Muscle layer of duodenum (tissue), 2 donors: ENCODE data around the gene TEX14.

Source experiments
- H3K27ac ChIP-seq: one replicate; pipeline ENCODE4 v1.7.0; 2013; ENCODE audit warnings: mild to moderate bottlenecking, low read length
- H3K27me3 ChIP-seq: one replicate; pipeline ENCODE4 v1.7.0; 2013; ENCODE audit warnings: low read depth, mild to moderate bottlenecking, control low read depth, low read length
- H3K36me3 ChIP-seq, 2 donors: one replicate each; pipeline ENCODE4 v1.7.0; 2013; ENCODE audit warnings: low read length in 2 of 2, control low read depth in 1 of 2, mild to moderate bottlenecking in 1 of 2; ENCODE audit not compliant: insufficient read depth in 2 of 2, control insufficient read depth in 1 of 2
- H3K4me1 ChIP-seq, 2 donors: one replicate each; pipeline ENCODE4 v1.7.0; 2013; ENCODE audit warnings: low read length in 2 of 2, mild to moderate bottlenecking in 2 of 2, control low read depth in 1 of 2, moderate library complexity in 1 of 2; ENCODE audit not compliant: insufficient read depth in 2 of 2, control insufficient read depth in 1 of 2
- H3K4me3 ChIP-seq, 2 donors: one replicate each; pipeline ENCODE4 v1.7.0; 2013; ENCODE audit warnings: low read length in 2 of 2, low read depth in 1 of 2, mild to moderate bottlenecking in 1 of 2
- H3K9me3 ChIP-seq, 2 donors: one replicate each; pipeline ENCODE4 v1.7.0; 2013; ENCODE audit warnings: low read length in 2 of 2, control low read depth in 1 of 2, mild to moderate bottlenecking in 1 of 2; ENCODE audit not compliant: control insufficient read depth in 1 of 2
- donor health status: healthy.

The TEX14 gene

DNA sequence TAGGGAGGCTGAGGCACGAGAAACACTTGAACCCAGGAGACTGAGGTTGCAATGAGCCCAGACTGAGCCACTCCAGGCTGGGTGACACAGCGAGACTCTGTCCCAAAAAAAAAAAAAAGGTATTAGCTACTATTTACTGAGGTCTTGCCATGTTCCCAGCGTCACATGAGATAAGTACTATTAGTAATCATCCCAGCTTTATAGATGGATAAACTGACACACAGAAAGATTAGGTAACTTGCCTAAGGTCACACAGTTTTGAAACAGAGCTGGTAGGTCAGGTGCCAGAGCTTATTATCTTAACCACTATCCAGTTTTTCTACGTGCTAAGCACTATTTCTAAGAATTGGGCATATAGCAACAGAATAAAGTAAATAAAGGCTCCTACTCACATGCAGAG, 51.6 kb downstream of the TEX14 start:
- Histone ChIP-seq H3K4me3 (no peak overlapping the region), H3K36me3 (no peaks in the 10 kb centered on the region), H3K27ac (no peak overlapping the region), H3K9me3 (no peaks in the 10 kb centered on the region), H3K4me1 (no peaks in the 10 kb centered on the region), H3K27me3 (no peaks in the 10 kb centered on the region)

DNA sequence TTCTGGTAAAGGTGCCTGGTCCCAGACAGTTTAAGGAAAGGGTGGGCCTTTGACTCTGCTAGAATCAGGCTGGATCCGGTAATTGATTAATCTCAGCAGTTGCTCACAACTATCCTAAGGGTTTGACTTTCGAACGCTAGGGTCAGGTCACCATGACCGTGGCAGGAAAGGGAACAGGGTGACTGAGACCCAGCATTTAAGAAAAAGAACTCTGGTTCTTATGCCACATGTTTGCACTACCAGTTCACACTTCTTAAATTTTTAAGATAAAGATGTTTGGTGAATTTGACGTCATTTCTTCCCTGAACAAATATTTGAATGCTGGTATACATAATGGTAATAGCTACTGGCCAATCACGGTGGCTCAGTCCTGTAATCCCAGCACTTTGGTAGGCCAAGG, 52.2 kb downstream of the TEX14 start:
- no peaks in the 10 kb centered on the region for H3K36me3 ChIP-seq

DNA sequence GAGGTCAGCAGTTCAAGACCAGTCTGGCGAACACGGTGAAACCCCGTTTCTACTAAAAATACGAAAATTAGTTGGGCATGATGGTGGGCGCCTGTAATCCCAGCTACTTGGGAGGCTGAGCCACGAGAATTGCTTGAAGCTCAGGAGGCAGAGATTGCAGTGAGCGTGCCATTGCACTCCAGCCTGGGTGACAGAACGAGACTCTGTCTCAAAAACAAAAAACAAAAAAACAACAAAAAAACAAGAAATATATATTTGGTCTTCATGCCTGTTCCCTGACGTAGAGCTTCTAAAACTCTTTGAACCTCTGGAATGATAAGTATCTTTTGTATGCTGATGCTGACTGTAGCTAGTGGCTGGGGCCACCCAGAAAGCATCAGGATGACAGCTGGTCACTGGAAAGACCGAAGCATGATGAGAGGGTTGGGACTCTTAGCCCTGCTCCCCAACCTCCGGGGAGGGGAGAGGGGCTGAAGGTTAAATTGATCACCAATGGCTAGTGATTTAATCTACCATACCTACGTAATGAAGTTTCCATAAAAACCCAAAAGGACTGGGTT, 54.8 kb downstream of the TEX14 start:
- Histone ChIP-seq H3K4me1 (no peaks in the 10 kb centered on the region), H3K4me3 (no peak overlapping the region), H3K27ac (no peak overlapping the region), H3K9me3 (no peaks in the 10 kb centered on the region), H3K36me3 (no peaks in the 10 kb centered on the region), H3K27me3 (no peaks in the 10 kb centered on the region)

More for the DNA sequence above, 52.2 kb downstream of the TEX14 start:
- Histone ChIP-seq H3K27me3 (no peaks in the 10 kb centered on the region), H3K4me3 (no peak overlapping the region), H3K9me3 (no peaks in the 10 kb centered on the region), H3K27ac (no peak overlapping the region), H3K4me1 (no peaks in the 10 kb centered on the region)

DNA sequence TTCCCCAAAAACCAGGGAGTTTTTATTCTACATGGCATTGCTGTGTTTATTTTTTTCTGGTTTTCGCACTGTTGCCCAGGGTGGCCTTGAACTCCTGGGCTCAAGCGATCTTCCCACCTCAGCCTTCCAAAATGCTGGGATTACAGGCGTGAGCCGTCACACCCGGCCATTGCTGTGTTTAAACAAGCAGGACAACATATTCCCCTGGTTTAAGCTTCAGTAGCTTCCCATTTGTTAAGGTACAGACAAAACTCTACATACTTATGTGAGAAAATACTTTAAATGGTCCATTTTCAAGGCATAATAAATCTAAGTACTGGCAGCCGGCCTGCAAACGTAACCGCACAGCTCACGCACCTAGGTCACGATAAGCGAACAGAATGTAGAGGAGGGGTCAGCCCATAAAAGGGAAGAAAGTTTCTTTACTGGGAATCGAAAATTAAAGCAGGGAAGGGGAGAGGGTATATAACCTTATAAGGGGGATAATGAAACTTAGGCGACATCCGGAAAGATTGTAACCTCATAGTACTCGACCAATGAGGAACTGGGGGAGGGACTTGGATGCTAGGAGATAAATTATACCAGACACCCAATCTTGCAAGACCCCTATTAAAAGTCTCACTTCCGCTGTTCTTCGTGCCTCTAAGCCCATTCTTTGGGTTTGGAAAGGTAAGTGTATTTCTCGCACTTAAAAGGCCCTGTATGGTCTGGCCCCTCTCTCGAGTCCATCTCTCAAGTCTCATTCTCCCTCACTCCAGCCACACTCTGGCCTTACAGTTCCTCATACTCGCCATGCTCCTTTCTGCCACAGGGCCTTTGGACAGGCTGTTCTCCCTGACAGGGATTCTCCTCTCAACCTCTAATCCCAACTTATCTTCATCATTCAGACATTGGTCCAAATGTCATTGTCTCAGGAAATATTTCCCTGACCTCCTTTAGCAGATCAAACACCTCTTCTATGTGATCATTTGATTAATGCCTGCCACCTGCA, 59.2 kb downstream of the TEX14 start:
- H3K27ac ChIP-seq, result peak overlapping the region; percentile 96

DNA sequence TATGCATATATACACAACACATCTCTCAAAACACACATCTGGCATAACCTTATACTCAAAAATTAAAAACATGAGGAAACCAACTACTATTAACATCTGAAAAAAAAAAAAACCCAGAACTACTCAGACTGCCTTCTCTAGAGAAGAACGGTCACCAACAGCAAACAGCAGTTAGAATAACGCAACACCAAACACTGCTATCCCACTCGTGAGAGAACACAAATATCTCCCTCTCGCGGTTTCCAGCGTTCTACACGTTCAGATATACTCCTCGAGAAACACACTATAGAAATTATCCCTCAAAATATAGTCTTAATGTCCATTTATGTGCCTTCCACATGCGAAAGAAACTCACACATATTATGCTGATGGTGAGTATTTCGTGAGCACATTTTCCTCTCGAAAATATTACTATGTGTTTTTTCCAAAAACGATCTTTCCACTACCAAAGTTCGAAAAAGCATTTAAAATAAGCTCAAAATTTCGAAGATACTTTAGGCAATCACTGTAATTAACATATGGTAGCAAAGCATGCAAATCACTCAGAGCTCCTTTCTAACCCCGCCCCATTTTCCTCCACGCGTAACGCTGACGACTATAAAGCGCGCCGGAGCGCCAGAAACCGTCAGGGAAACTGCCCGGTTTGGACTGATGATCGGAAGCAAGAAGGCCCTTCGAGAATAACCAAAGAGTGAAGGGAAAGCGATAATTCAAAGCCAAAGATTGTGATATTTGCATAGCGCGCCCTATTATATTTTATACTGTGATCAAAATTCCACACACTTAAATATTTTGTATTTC, 60.1 kb downstream of the TEX14 start:
- peak overlapping the region; percentile 96 for H3K27ac ChIP-seq

More for the DNA sequence above, 59.2 kb downstream of the TEX14 start:
- Histone ChIP-seq H3K27me3 (no peaks in the 10 kb centered on the region), H3K9me3 (no peaks in the 10 kb centered on the region), H3K36me3 (no peaks in the 10 kb centered on the region), H3K4me1 (peaks cover 0 to 4% of the 10 kb centered on the region in 2 donors), H3K4me3 (peak overlapping the region; percentile 53 to 71)

DNA sequence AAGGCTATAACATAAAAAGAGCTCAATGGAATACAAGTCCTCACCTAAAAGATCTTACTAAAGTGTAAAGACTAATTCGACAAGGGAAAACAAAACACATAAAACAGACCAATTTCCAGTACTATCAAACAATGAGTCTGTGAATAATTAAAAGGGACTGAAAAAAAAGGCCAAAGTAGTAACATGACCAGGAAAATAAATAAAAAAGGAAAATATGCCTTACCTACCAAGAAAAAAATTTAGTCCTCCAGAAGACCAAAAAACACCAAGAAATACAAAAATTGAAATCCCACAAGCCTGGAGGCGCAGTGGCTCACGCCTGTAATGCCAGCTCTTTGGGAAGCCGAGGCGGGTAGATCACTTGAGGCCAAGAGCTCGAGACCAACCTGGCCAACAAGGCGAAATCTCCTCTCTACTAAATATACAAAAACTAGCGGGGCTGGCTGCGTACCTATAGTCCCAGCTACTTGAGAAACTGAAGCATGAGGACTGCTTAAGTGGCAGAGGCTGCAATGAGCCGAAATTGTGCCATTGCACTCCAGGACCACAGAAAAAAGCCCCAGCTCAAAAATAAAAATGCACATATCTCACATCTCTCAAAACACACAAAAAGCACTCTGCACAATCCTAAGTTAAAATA, 60.8 kb downstream of the TEX14 start:
- H3K27me3 ChIP-seq, result no peaks in the 10 kb centered on the region
- no peaks in the 10 kb centered on the region for H3K9me3 ChIP-seq
- peak overlapping the region; percentile 53 to 71 for H3K4me3 ChIP-seq
- H3K4me1 ChIP-seq, result peaks cover 0 to 4% of the 10 kb centered on the region in 2 donors
- H3K36me3 ChIP-seq, result no peaks in the 10 kb centered on the region
- H3K27ac ChIP-seq, result peak overlapping the region; percentile 96

More for the DNA sequence above, 60.1 kb downstream of the TEX14 start:
- Histone ChIP-seq H3K27me3 (no peaks in the 10 kb centered on the region), H3K4me3 (peak overlapping the region; percentile 53 to 71), H3K9me3 (no peaks in the 10 kb centered on the region), H3K36me3 (no peaks in the 10 kb centered on the region), H3K4me1 (peaks cover 0 to 4% of the 10 kb centered on the region in 2 donors)

DNA sequence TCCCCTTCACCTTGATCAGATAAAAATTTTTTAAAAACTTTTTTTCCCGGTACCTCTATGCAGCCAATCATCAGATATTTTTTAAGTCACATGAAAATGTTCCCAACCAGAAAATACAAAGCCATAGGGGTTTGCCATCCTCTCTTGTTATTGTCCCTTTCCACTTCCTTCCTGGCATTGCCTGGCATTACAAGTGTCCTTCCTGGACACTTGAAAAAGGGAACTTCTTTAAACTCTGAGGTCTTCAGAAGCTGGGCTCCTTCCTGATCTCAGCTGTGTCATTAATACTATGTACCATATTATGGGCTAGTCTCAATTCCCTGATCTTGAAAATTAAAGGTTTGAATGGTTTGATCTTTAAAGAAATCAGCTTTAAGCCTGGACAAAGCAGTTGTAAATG, 64.9 kb downstream of the TEX14 start:
- H3K27ac ChIP-seq, result no peak overlapping the region
- peaks cover 0 to 4% of the 10 kb centered on the region in 2 donors for H3K4me1 ChIP-seq

DNA sequence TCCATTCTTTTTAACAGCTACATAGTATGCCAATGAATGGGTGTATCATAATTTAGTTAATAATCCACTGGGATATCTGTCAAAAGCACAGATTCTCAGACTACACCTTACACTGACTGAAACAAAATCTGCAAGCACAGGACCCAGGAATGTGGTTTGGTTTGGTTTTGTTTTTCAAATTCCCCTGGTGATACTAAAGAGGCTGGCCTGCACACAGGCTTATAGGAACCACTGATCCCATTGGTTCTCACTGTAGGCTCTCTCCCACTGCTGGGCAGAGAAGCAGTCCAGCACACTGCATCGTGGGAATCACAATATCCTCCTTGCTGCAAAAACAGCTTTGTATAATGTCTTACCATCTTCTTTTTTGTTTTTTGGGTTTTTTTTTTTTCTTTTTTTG, 67.1 kb downstream of the TEX14 start:
- Histone ChIP-seq H3K27me3 (no peaks in the 10 kb centered on the region), H3K4me1 (no peaks in the 10 kb centered on the region), H3K4me3 (no peak overlapping the region), H3K9me3 (no peaks in the 10 kb centered on the region), H3K36me3 (no peaks in the 10 kb centered on the region), H3K27ac (no peak overlapping the region)

More for the DNA sequence above, 64.9 kb downstream of the TEX14 start:
- no peaks in the 10 kb centered on the region for H3K9me3 ChIP-seq
- H3K27me3 ChIP-seq, result no peaks in the 10 kb centered on the region
- no peaks in the 10 kb centered on the region for H3K36me3 ChIP-seq
- H3K4me3 ChIP-seq, result no peak overlapping the region

DNA sequence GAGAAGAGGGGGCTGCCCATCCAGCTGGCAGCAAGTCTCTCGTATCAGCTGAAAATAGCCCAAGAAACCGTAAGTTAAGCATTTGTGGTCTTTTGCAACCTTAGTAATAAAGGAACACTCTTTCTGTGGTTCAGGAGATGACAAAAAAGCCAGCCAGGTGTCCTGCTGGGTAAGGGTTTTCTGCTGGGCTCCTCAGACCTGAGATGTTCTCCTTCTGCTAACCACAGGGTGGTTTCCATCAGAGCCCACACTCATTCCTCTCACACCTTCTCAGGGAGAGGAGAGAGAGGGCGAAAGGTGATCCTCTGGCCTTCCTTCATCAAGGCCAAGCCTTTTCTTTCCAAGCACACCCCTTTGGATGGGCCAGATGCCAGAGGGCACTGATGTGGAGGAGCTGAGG, 70.7 kb downstream of the TEX14 start:
- Histone ChIP-seq H3K4me1 (no peaks in the 10 kb centered on the region), H3K36me3 (no peaks in the 10 kb centered on the region), H3K27me3 (no peaks in the 10 kb centered on the region), H3K27ac (no peak overlapping the region), H3K4me3 (no peak overlapping the region), H3K9me3 (no peaks in the 10 kb centered on the region)

DNA sequence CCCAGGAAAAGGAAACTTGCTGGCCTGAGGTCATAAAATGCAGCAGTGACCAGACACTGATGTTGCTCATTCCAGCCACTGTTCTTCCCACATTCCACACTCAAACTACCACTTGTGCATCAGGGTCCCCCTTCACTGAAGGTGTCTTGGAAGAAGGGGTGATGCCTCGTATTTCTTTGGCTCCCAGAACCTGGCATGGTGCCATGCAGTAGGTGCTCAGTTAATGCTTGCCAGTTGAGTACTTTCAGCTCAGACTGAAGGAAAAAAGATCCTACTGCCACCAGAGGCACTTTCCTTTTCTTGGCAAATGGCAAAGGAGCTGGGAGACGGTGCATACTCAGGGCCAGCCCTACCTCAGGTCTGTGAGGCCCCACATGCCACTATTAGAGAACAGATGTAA, 73.5 kb downstream of the TEX14 start:
- Histone ChIP-seq H3K36me3 (no peaks in the 10 kb centered on the region), H3K4me1 (no peaks in the 10 kb centered on the region), H3K9me3 (no peaks in the 10 kb centered on the region), H3K27ac (no peak overlapping the region), H3K4me3 (no peak overlapping the region), H3K27me3 (no peaks in the 10 kb centered on the region)

DNA sequence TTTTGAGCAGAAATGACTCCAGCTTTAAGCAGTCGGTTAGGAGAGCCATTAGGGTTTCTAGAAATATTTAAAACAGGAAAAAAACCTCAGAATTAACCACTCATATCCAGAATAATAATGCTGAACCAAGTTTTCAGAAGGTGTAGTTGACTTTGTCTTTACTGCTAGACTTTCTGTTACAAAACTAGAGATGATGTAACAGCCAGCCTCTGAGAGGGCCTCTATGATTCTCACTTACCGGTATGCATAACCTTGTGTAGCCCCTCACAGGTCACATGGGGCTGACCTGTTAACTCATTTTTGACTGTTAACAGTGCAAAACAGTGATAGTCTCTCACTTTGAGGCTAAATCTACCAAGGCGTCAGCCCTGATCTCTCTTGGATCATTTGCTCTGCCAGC, 74.3 kb downstream of the TEX14 start:
- Histone ChIP-seq H3K27ac (no peak overlapping the region), H3K27me3 (no peaks in the 10 kb centered on the region), H3K4me3 (no peak overlapping the region), H3K36me3 (no peaks in the 10 kb centered on the region), H3K4me1 (no peaks in the 10 kb centered on the region), H3K9me3 (no peaks in the 10 kb centered on the region)
